ENCODE results near the gene SUMF1. TPM values are rescaled to one million over a fixed set of nuclear protein-coding genes. Genes with fewer than 3 reads are reported as not detected.
A peak's percentile ranks its signal among the peaks of the same experiment; 100 is the strongest.

Gene SUMF1
- total RNA-seq, 4 donors from 2014 or later: 29.1 to 65.9 (median 48.0) TPM

DNA sequence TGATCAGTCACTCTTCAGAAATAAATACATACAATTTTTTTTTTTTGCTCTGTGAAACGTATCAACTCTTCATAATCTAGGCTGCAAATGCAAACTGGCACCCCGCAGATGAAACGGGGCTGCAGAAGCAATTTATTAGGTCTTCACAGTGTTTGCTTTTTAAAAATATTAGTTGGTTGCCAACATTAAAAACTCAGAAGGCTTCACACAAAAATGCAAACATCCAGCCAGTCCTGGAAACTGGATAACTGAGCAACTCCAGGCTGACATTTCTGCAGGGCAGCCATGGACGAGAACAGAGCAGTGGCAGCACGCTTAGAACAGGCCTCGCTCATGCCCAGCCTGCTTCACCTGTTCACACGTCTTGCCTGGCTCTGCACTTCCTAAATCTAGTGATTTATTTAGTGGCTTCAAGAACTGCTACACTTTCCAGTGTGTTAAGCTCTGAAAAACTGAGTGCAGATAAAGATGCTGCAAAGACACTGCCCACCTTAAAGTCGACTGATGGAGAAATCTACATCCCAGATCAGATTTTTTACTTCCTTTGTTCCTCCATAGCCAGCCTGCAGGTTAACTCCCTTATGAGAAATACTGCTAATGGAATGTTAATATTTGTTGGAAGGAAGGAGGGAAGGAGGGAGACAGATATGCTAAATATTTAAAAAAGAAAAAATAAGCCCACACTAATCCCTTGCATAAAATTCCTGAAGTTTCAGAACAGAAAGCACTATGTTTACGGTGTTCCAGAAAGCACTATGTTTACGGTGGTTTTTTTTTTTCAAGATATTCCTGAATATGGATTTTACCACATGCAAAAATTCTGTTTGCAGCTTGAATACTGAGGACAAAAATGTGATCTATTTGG lies 110.3 kb downstream of the SUMF1 start:
- intact Hi-C loops (cut with DNase I): no loop called here
- peaks cover 0 to 15% (median 0%) of the 10 kb centered on the region in 3 donors for H3K4me1 ChIP-seq
- H3K27me3 ChIP-seq: no peaks in the 10 kb centered on the region

DNA sequence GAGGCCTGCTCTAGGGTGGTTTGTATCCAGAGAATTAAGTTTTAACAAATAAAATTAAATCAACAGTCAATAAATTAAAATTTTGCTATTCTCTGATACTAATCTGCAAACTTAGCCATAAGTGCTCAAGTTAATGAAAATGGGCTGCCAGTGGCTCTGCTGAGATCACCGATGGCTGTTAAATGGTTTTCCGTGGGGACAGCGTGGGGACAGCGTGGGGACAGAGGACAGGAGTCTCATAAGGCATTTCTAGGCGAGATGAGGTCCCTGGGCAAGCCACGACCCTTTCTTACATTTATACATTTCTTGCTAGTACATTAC lies 110.9 kb downstream of the SUMF1 start:
- Histone ChIP-seq H3K9me3 (no peaks in the 10 kb centered on the region), H3K27ac (no peak overlapping the region), H3K36me3 (peaks cover 0 to 6% (median 0%) of the 10 kb centered on the region in 3 donors), H3K27me3 (no peaks in the 10 kb centered on the region), H3K4me3 (no peak overlapping the region), H3K4me1 (peaks cover 0 to 15% (median 0%) of the 10 kb centered on the region in 3 donors)
- intact Hi-C loops (cut with DNase I): no loop called here
- no peak for DNase-seq
- TF ChIP-seq POLR2A (IDR thresholded peaks at IDR 0.05): no peak
- TF ChIP-seq, protein P1, sequence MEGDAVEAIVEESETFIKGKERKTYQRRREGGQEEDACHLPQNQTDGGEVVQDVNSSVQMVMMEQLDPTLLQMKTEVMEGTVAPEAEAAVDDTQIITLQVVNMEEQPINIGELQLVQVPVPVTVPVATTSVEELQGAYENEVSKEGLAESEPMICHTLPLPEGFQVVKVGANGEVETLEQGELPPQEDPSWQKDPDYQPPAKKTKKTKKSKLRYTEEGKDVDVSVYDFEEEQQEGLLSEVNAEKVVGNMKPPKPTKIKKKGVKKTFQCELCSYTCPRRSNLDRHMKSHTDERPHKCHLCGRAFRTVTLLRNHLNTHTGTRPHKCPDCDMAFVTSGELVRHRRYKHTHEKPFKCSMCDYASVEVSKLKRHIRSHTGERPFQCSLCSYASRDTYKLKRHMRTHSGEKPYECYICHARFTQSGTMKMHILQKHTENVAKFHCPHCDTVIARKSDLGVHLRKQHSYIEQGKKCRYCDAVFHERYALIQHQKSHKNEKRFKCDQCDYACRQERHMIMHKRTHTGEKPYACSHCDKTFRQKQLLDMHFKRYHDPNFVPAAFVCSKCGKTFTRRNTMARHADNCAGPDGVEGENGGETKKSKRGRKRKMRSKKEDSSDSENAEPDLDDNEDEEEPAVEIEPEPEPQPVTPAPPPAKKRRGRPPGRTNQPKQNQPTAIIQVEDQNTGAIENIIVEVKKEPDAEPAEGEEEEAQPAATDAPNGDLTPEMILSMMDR (IDR thresholded peaks at IDR 0.05): no peak
- 84 to 97% methylated on average over 6 of the region's 6 CpGs for WGBS, 2 donors

More for the DNA sequence above, 110.3 kb downstream of the SUMF1 start:
- Histone ChIP-seq H3K36me3 (peaks cover 0 to 12% (median 0%) of the 10 kb centered on the region in 3 donors), H3K4me3 (no peak overlapping the region), H3K9me3 (no peaks in the 10 kb centered on the region), H3K27ac (no peak overlapping the region)
- no peak for DNase-seq
- no peak for TF ChIP-seq POLR2A (IDR thresholded peaks at IDR 0.05)
- TF ChIP-seq, protein P1 (IDR thresholded peaks at IDR 0.05): no peak
- 67 to 68% methylated on average over 10 of the region's 10 CpGs for WGBS, 2 donors

DNA sequence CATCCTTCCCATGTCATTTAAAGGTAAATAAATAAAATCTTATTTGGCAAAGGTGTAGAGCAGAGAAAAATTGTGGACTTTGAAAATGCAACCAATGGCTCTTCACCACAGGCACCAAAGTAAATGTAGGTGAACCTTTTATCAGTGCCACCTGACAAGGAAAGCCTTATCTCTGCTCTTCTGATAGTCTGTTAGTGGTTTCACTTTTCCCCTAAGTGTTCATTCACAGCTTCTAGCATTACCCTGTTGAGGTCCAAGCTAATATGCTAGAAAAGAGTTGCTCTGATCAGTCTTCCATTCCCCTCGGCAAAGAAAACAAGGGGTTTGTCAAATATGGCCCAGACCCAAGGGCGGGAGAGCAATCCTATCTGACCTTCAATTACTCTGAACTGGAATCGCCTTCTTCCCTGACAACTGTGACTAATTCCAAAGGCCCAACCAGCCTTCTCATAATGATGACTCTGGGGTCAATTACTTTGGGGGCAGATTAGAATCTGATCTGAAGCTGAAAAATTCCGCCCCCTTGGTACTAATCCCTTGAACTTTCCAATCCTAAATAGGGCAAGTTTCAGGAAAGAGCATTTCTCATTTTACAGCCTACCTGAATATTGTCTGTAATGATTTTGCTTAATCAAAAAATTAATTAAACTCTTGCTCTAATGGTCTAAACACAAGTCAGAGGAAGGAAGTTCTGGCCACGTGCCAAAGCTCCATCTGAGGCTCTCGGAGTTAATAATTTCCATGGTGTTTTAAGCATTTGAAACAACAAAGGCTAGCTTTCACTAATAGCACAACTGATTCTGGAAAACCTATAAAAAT lies 111.5 kb downstream of the SUMF1 start:
- no peak for DNase-seq
- intact Hi-C loops (cut with DNase I): no loop called here
- TF ChIP-seq POLR2A (IDR thresholded peaks at IDR 0.05): no peak
- TF ChIP-seq, protein P1 (IDR thresholded peaks at IDR 0.05): no peak

DNA sequence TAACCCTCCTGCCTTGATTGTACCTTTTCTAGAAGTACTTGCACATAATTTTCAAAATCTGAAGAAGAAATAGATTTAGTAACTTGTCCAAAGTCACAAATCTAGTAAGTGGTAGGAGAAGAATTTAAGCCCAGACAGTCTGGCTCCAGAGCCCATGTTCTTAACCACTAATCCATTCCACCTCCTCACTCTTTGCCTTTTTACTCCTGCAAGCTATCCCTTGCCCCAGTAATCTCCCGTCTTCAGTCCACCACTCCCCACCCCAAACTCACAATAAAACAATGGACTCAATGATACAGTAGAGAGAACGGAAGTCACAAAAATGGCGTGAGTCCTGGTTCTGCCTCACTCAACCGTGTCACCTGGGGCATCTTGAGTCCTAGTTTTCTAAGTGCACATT lies 115.2 kb downstream of the SUMF1 start:
- Histone ChIP-seq H3K4me1 (peaks cover 0 to 15% (median 0%) of the 10 kb centered on the region in 3 donors), H3K27ac (peak overlapping the region in 1 of 4 donors; percentile 36), H3K4me3 (no peak overlapping the region), H3K27me3 (no peaks in the 10 kb centered on the region), H3K9me3 (no peaks in the 10 kb centered on the region), H3K36me3 (no peaks in the 10 kb centered on the region)
- intact Hi-C loops (cut with DNase I): loop anchor here (5.0 kb wide), 1 partner anchor 280 kb away; no protein-coding TSS in a partner anchor
- no peak for TF ChIP-seq POLR2A (IDR thresholded peaks at IDR 0.05)
- TF ChIP-seq, protein P1 (IDR thresholded peaks at IDR 0.05): no peak
- WGBS, 2 donors: 85 to 90% methylated on average over 4 of the region's 4 CpGs
- no peak for DNase-seq

More for the DNA sequence above, 111.5 kb downstream of the SUMF1 start:
- no peaks in the 10 kb centered on the region for H3K9me3 ChIP-seq
- H3K4me3 ChIP-seq: no peak overlapping the region
- 52 to 64% methylated on average over 6 of the region's 6 CpGs for WGBS, 2 donors
- H3K4me1 ChIP-seq: peaks cover 0 to 15% (median 0%) of the 10 kb centered on the region in 3 donors
- H3K27me3 ChIP-seq: no peaks in the 10 kb centered on the region
- H3K36me3 ChIP-seq: no peaks in the 10 kb centered on the region
- H3K27ac ChIP-seq: no peak overlapping the region
